ENCODE measurements around the gene SDC3.

SDC3 gene

DNA sequence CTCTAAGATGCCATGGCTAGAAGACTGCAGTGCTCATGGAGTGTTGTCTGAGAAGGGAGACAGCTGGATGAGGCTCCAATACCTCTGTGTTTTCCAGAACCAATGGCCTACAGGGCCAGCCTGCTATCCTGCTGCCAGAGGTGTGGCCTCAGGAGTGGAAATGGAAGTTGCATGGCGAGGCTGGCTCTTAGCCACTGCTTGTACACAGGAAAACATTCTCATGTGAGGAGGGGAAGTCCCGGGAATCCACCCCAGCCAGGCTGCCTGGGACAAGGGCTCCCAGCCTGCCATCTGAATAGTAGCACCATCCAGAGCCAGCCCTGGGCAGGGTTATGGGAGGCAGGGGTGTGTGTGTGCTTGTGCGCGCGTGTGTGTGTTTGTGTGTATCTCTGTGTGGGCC is 56.5 kb downstream of the SDC3 start:
- H3K27ac ChIP-seq, result no peak overlapping the region
- no peak for TF ChIP-seq ZFX (IDR thresholded peaks at IDR 0.05; ENCODE audit: borderline replicate concordance)
- TF ChIP-seq, protein P1, sequence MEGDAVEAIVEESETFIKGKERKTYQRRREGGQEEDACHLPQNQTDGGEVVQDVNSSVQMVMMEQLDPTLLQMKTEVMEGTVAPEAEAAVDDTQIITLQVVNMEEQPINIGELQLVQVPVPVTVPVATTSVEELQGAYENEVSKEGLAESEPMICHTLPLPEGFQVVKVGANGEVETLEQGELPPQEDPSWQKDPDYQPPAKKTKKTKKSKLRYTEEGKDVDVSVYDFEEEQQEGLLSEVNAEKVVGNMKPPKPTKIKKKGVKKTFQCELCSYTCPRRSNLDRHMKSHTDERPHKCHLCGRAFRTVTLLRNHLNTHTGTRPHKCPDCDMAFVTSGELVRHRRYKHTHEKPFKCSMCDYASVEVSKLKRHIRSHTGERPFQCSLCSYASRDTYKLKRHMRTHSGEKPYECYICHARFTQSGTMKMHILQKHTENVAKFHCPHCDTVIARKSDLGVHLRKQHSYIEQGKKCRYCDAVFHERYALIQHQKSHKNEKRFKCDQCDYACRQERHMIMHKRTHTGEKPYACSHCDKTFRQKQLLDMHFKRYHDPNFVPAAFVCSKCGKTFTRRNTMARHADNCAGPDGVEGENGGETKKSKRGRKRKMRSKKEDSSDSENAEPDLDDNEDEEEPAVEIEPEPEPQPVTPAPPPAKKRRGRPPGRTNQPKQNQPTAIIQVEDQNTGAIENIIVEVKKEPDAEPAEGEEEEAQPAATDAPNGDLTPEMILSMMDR (IDR thresholded peaks at IDR 0.05), result no peak

- no peak for TF ChIP-seq ZFX (IDR thresholded peaks at IDR 0.05; ENCODE audit: borderline replicate concordance)
- TF ChIP-seq, protein P1 (IDR thresholded peaks at IDR 0.05), result no peak
- no peak overlapping the region for H3K27ac ChIP-seq
Measured at GRCh38 chr1:30851286-30851685, 57.3 kb downstream of the SDC3 start.

GRCh38 chr1:30850607-30851006 is 58.0 kb downstream of the SDC3 start:
- no peak overlapping the region for H3K27ac ChIP-seq
- TF ChIP-seq ZFX (IDR thresholded peaks at IDR 0.05; ENCODE audit: borderline replicate concordance), result no peak
- TF ChIP-seq, protein P1 (IDR thresholded peaks at IDR 0.05), result no peak

- H3K27ac ChIP-seq, result no peak overlapping the region
- TF ChIP-seq, protein P1 (IDR thresholded peaks at IDR 0.05), result no peak
- no peak for TF ChIP-seq ZFX (IDR thresholded peaks at IDR 0.05; ENCODE audit: borderline replicate concordance)
Measured at GRCh38 chr1:30848130-30848529, 60.4 kb downstream of the SDC3 start.

GRCh38 chr1:30847358-30847972 is 61.1 kb downstream of the SDC3 start:
- TF ChIP-seq, protein P1 (IDR thresholded peaks at IDR 0.05), result no peak
- no peak for TF ChIP-seq ZFX (IDR thresholded peaks at IDR 0.05; ENCODE audit: borderline replicate concordance)

GRCh38 chr1:30846587-30846986 is 62.0 kb downstream of the SDC3 start:
- no peak overlapping the region for H3K27ac ChIP-seq
- TF ChIP-seq, protein P1 (IDR thresholded peaks at IDR 0.05), result no peak
- no peak for TF ChIP-seq ZFX (IDR thresholded peaks at IDR 0.05; ENCODE audit: borderline replicate concordance)

More at GRCh38 chr1:30847358-30847972, 61.1 kb downstream of the SDC3 start:
- no peak overlapping the region for H3K27ac ChIP-seq

DNA sequence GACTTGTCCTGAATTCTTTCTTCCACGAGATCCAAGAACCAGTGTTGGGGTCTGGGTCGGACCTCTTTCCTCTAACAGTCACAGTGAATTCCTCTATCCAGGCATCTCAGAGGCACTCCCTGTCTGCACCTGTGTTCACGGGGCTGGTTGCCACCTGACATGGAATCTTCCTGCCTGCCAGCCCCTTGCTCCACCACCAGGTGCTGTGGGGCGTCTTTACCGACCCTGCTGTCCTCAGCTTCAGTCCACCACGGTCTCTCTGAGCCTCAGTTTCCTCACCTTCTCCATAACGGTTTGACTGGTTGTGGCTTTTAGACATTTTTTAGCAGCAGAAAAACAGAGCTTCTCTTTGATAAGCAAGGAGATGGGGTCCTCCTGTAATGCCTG is 62.7 kb downstream of the SDC3 start:
- no peak for TF ChIP-seq ZFX (IDR thresholded peaks at IDR 0.05; ENCODE audit: borderline replicate concordance)
- TF ChIP-seq, protein P1 (IDR thresholded peaks at IDR 0.05), result no peak
- H3K27ac ChIP-seq, result no peak overlapping the region
